ENCODE measurements around the gene LRCH4. TPM values are rescaled to one million over a fixed set of nuclear protein-coding genes. Genes with fewer than 3 reads are reported as not detected.
"Not testable (repeated sequence)": the region's sequence is repeated elsewhere in the genome, so short reads cannot be mapped to it uniquely, and the experiment has no call there.

LRCH4 gene
- total RNA-seq, 1 donor, result 21.3 TPM

DNA sequence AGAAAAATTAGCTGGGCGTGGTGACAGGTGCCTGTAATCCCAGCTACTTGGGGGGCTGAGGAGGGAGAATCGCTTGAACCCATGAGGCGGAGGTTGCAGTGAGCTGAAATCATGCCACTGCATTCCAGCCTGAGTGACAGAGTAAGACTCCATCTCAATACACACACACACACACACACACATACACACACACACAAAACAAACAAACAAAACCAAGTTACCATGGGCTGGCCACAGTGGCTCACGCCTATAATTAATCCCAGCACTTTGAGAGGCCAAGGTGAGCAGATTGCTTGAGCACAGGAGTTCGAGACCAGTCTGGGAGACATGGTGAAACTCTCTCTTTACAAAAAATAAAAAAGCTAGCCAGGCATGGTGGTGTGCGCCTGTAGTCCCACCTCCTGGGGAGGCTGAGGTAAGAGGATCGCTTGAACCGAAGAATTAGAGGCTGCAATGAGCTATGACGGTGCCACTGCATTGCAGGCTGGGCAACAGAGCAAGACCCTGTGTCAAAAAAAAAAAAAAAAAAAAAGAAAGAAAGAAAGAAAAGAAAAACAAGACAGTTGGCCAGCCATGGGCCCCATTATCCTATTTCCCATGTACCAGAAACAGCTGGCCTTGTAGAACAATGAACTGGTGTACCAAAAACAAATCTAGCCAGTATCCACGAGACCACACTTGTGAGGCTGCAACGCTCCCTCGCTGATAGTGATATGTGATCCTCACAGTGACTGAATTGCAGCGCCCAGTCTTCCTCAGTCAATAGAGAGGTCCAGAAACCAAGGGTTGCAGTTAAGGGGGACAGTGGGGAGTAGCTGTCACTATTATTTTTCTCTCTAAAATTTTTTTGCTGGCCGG, 53.5 kb downstream of the LRCH4 start:
- TF ChIP-seq, protein P1, sequence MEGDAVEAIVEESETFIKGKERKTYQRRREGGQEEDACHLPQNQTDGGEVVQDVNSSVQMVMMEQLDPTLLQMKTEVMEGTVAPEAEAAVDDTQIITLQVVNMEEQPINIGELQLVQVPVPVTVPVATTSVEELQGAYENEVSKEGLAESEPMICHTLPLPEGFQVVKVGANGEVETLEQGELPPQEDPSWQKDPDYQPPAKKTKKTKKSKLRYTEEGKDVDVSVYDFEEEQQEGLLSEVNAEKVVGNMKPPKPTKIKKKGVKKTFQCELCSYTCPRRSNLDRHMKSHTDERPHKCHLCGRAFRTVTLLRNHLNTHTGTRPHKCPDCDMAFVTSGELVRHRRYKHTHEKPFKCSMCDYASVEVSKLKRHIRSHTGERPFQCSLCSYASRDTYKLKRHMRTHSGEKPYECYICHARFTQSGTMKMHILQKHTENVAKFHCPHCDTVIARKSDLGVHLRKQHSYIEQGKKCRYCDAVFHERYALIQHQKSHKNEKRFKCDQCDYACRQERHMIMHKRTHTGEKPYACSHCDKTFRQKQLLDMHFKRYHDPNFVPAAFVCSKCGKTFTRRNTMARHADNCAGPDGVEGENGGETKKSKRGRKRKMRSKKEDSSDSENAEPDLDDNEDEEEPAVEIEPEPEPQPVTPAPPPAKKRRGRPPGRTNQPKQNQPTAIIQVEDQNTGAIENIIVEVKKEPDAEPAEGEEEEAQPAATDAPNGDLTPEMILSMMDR (IDR thresholded peaks at IDR 0.05; ENCODE audit: insufficient read depth, low read length), result no peak
- DNase-seq (ENCODE audit: low read depth), result no peak
- no peak overlapping the region for H3K4me3 ChIP-seq (ENCODE audit: low read depth, low read length)

GRCh38 chr7:100528108-100528866, 57.6 kb downstream of the LRCH4 start:
- H3K4me3 ChIP-seq (ENCODE audit: low read depth, low read length); DNase-seq (ENCODE audit: low read depth): not testable (repeated sequence)

Small RNAs within 50 kb of the gene (small RNA-seq; reads per million reads assigned to genes)
- gene RN7SL416P (not detected), gene SAP25 (not detected)

Other genes with a start within 250 kb of the LRCH4 start
- 4.4 and 8.1 TPM in 2 replicates for gene PILRB, start 228.0 kb downstream of the LRCH4 start, total RNA-seq (ENCODE audit: low replicate concordance)
- 0.27 TPM in 1 of 2 replicates, not detected in the other for gene PILRA, start 212.6 kb downstream of the LRCH4 start, total RNA-seq (ENCODE audit: low replicate concordance)
- gene ZCWPW1, start 157.4 kb downstream of the LRCH4 start, total RNA-seq (ENCODE audit: low replicate concordance), result 2.4 and 3.0 TPM in 2 replicates
- gene MEPCE, start 156.3 kb downstream of the LRCH4 start, total RNA-seq (ENCODE audit: low replicate concordance), result 48.0 and 49.6 TPM in 2 replicates
- 8.8 and 9.2 TPM in 2 replicates for gene PPP1R35, start 149.6 kb downstream of the LRCH4 start, total RNA-seq (ENCODE audit: low replicate concordance)
- gene SPACDR, start 121.9 kb downstream of the LRCH4 start, total RNA-seq (ENCODE audit: low replicate concordance), result 0.27 TPM in 1 of 2 replicates, not detected in the other
- gene TSC22D4, start 106.9 kb downstream of the LRCH4 start, total RNA-seq (ENCODE audit: low replicate concordance), result 25.6 and 31.6 TPM in 2 replicates
- gene NYAP1, start 102.2 kb downstream of the LRCH4 start, total RNA-seq (ENCODE audit: low replicate concordance), result 0.81 and 5.6 TPM in 2 replicates
- gene AGFG2, start 46.9 kb downstream of the LRCH4 start, total RNA-seq (ENCODE audit: low replicate concordance), result 10.7 and 19.3 TPM in 2 replicates
- gene SAP25, start 12.2 kb downstream of the LRCH4 start, total RNA-seq (ENCODE audit: low replicate concordance), result not detected in 2 replicates
- 0.54 TPM in 1 of 2 replicates, not detected in the other for gene FBXO24, start 199 bp upstream of the LRCH4 start, total RNA-seq (ENCODE audit: low replicate concordance)
- gene PCOLCE, start 16.2 kb upstream of the LRCH4 start, total RNA-seq (ENCODE audit: low replicate concordance), result 165 and 286 TPM in 2 replicates
- gene MOSPD3, start 26.4 kb upstream of the LRCH4 start, total RNA-seq (ENCODE audit: low replicate concordance), result 1.8 and 11.4 TPM in 2 replicates
- 0.08 and 1.2 TPM in 2 replicates for gene TFR2, start 55.4 kb upstream of the LRCH4 start, total RNA-seq (ENCODE audit: low replicate concordance)
- gene ACTL6B, start 70.3 kb upstream of the LRCH4 start, total RNA-seq (ENCODE audit: low replicate concordance), result not detected in 2 replicates
- 38.5 and 89.1 TPM in 2 replicates for gene GNB2, start 87.6 kb upstream of the LRCH4 start, total RNA-seq (ENCODE audit: low replicate concordance)
- gene GIGYF1, start 108.1 kb upstream of the LRCH4 start, total RNA-seq (ENCODE audit: low replicate concordance), result 20.7 and 39.1 TPM in 2 replicates
- 17.8 and 32.4 TPM in 2 replicates for gene POP7, start 120.0 kb upstream of the LRCH4 start, total RNA-seq (ENCODE audit: low replicate concordance)
- gene EPO, start 134.3 kb upstream of the LRCH4 start, total RNA-seq (ENCODE audit: low replicate concordance), result not detected in 2 replicates
- gene ZAN, start 147.5 kb upstream of the LRCH4 start, total RNA-seq (ENCODE audit: low replicate concordance), result not detected in 2 replicates
- 24.9 and 37.9 TPM in 2 replicates for gene EPHB4, start 241.4 kb upstream of the LRCH4 start, total RNA-seq (ENCODE audit: low replicate concordance)

Measured in fibroblast of the aortic adventitia (primary cell).